Posterior cingulate gyrus (tissue), 11 donors: Measurements from ENCODE around the gene CCL23.

ENCODE experiments used
- DNase-seq, 10 donors: peaks; one replicate each; pipeline versions ENCODE4 v3.0.0 to v3.0.0-alpha.2; 2020 to 2021; ENCODE audit warnings: mixed read lengths in 3 of 10
- intact Hi-C: fragments of 100-400 bp; cut with DNase I; formaldehyde crosslinking; loops from one replicate; pipeline ENCODE4 v1.15.1; 2023

The CCL23 gene

DNA sequence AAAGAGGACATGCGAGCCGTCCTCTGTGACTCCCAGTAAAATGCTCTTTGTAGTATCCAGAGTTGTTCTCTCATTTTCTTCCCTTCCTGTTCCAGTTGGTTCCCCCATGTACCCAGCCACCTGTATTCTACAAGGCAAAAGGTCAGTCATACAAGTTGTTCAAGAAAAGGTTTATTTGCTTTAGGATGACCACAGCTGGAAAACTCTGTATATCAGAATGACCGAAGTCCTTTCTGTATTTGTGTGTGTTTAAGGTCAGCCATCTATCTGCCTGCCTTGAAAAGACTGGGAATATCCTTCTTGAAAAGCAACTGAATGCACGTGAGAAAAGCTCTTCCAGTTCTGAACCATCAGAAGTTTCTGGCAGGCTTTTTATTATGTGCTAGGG lies 44.8 kb downstream of the CCL23 start:
- intact Hi-C loops = no loop called here

DNA sequence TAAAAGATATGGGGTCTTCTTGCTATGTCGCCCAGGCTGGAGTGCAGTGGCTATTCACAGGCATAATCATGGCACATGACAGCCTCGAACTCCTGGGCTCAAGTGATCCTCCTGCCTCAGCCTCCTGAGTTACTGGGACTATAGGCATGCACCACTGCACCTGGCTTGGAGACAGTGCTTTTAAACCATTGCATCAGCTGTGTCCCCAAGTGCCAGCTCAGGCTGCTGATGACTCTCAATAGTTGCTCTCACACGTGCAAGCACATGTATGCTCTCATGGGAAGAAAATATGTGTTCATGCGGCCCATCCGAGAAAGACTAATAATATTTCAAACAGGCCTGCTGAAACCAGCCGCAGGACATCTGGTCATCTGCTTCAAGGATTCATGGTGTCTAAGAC lies 45.2 kb downstream of the CCL23 start:
- intact Hi-C loops = no loop called here
- DNase-seq = no peak

More for the DNA sequence above, 44.8 kb downstream of the CCL23 start:
- no peak for DNase-seq

DNA sequence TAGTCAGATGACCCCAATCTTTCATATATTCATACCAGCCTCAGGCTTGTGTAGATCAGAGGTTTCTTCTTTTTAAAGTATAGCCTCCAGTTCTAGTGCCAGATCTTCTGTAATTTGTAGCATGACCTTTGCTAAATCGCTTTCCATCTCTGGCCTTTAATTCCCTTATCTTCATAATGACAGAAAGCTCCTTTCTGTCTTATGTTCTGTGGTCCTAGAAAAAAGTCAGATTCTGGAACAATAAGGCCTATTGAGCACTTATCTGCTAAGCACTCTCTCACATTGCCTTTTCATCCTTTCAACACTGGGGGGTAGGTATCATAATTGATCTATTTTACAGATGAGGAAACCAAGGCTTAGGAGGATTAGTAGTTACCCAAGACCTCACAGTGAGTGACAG lies 45.7 kb downstream of the CCL23 start:
- DNase-seq = no peak
- intact Hi-C loops = no loop called here

DNA sequence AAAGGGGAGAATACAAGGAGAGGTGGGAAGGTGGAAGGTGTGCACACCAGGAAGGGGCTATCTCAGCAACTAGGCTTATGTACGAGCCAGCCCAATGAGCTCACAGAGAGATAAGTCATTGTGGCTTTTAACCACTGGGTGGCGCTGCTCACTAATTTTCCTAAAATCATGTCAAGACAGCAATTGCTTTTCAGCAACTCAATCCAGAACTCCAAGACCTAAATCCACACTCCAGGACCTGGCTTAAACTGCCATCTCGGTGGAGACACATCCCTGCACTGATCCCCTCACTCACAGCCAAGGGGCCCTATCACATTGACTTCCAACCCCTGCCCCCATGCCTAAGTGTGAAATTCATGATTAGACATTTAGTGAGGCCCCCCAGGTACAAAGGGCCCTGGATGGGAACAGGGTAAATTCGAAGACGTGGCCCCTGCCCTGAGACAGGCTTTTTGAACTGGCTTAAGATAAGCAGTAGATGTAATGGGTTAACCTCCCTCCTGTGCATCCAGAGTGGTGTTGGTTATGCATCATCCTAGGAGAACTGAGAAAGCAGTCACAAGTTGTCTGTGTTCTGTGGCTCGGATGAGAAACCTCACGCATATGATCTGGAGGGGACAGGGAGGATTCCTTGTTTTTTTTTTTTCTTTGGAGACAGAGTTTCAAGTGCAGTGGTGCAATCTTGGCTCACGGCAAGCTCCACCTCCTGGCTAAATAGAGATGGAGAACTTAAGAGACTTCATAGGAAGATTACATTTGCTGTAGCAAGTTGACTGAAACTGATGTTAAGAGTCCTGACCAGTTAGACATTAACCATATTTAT lies 48.0 kb downstream of the CCL23 start:
- intact Hi-C loops = loop anchor here (1.0 to 2.0 kb wide), 2 partner anchors 179 to 514 kb away; no protein-coding TSS in a partner anchor
- peak in 8 of 10 donors; percentile 32 to 93 (median 78) for DNase-seq

DNA sequence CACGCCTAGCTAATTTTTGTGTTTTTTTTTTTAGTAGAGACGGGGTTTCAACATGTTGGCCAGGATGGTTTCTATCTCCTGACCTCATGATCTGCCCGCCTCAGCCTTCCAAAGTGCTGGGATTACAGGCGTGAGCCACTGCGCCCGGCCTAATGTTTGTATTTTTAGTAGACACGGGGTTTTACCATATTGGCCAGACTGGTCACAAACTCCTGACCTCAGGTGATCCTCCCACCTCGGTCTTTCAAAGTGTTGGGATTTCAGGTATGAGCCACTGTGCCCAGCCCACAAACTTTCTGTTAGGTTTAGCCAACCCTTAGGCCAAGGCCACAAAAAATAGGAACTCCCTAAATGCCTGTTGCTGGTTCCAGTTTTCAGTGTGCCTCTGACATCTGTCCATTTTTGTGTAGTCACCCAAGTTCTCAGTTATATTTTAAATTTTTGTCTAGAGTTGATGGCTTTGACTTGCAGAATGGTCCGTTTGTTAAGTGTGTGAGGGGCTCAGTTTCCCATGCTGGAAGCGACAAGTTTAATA lies 49.2 kb downstream of the CCL23 start:
- intact Hi-C loops = loop anchor here (1.0 to 2.0 kb wide), 2 partner anchors 180 to 515 kb away; no protein-coding TSS in a partner anchor

DNA sequence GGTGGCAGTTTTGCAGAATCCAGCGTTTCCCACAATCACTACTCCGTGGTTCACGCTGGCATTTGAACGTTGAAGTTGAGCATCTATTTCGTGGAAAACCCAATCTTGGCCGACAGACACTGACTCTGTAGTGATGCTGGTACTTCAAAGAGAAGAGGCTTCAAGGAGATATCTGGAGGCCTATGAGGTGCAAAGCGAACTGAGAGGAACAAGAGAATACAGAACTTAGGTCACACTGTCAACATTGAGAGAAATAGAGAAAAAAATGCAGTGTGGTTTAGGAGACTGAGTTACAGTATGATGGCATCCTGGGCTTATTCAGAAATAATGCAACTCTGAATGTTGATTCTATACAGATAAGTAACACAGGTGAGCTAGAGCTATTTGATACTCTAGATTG lies 52.5 kb downstream of the CCL23 start:
- DNase-seq = no peak
- intact Hi-C loops = no loop called here

More for the DNA sequence above, 49.2 kb downstream of the CCL23 start:
- no peak for DNase-seq

DNA sequence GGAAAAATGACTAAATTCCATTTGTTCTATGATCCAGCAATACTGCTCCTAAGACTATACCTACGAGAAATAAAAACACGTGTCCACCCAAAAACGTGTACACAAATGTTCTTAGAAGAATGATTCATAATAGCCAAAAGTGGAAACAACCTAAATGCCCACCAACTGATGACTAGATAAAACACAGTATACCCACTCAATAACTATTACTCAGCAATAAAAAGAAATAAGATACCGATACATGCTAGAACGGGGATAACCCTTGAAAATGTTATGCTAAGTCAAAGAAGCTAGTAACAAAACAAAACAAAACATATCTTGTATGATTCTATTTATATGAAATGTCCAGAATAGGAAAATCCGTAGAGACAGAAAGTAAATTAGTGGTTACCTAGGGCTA lies 54.1 kb downstream of the CCL23 start:
- intact Hi-C loops = no loop called here
- DNase-seq = no peak
